ENCODE data around the gene MGAT1. TPM values are rescaled to one million over a fixed set of nuclear protein-coding genes. Genes with fewer than 3 reads are reported as not detected.

The MGAT1 gene
- total and polyA plus RNA-seq, 8 donors: 52.8 to 656 (median 66.4) TPM

GRCh38 chr5:180803181-180804128 is 849 bp upstream of the MGAT1 start:
- H3K9me3 ChIP-seq: no peaks in the 10 kb centered on the region
- TF ChIP-seq POLR2AphosphoS5 (IDR thresholded peaks at IDR 0.05) (peak in 2 of 3 donors; percentile 29 to 40), CTCF (IDR thresholded peaks at IDR 0.05) (no peak)
- no peaks in the 10 kb centered on the region for H3K27me3 ChIP-seq
- peak overlapping the region; percentile 98 to 99 (median 99) for H3K27ac ChIP-seq
- peaks cover 0 to 15% (median 12%) of the 10 kb centered on the region in 4 donors for H3K36me3 ChIP-seq
- 35 to 46% (median 41%) methylated on average over 23 to 41 of the region's 41 CpGs for WGBS, 5 donors
- H3K4me3 ChIP-seq: peak overlapping the region; percentile 81 to 94 (median 86)
- intact Hi-C loops (cut with DNase I; ENCODE audit: low total_unique reads): no loop called here
- DNase-seq: peak; percentile 69 to 82
- peaks cover 85 to 91% (median 90%) of the 10 kb centered on the region in 4 donors for H3K4me1 ChIP-seq

GRCh38 chr5:180801596-180802324 is 846 bp downstream of the MGAT1 start:
- H3K36me3 ChIP-seq: peaks cover 0 to 15% (median 13%) of the 10 kb centered on the region in 4 donors
- no peak for TF ChIP-seq EP300 (IDR thresholded peaks at IDR 0.05)
- TF ChIP-seq POLR2A (IDR thresholded peaks at IDR 0.05): no peak
- no peak for TF ChIP-seq POLR2AphosphoS5 (IDR thresholded peaks at IDR 0.05)
- no peak for TF ChIP-seq CTCF (IDR thresholded peaks at IDR 0.05)
- peaks cover 84 to 91% (median 90%) of the 10 kb centered on the region in 4 donors for H3K4me1 ChIP-seq
- 7 to 11% (median 9%) methylated on average over 15 of the region's 15 CpGs for WGBS, 5 donors
- peak overlapping the region; percentile 81 to 94 (median 86) for H3K4me3 ChIP-seq
- peak in 1 of 2 donors; percentile 51 for DNase-seq
- H3K9me3 ChIP-seq: no peaks in the 10 kb centered on the region
- H3K27me3 ChIP-seq: no peaks in the 10 kb centered on the region
- intact Hi-C loops (cut with DNase I; ENCODE audit: low total_unique reads): no loop called here
- peak overlapping the region; percentile 98 to 99 (median 99) for H3K27ac ChIP-seq

- intact Hi-C loops (cut with DNase I; ENCODE audit: low total_unique reads): loop anchor here (10.0 kb wide), 1 partner anchor 55 kb away; no protein-coding TSS in a partner anchor
- no peaks in the 10 kb centered on the region for H3K9me3 ChIP-seq
- peak overlapping the region in 3 of 4 donors; percentile 81 to 94 (median 85) for H3K4me3 ChIP-seq
- peaks cover 0 to 27% (median 18%) of the 10 kb centered on the region in 4 donors for H3K36me3 ChIP-seq
- no peaks in the 10 kb centered on the region for H3K27me3 ChIP-seq
- TF ChIP-seq CTCF (IDR thresholded peaks at IDR 0.05): no peak
- no peak for TF ChIP-seq POLR2AphosphoS5 (IDR thresholded peaks at IDR 0.05)
- TF ChIP-seq EP300 (IDR thresholded peaks at IDR 0.05): no peak
- TF ChIP-seq POLR2A (IDR thresholded peaks at IDR 0.05): no peak
- H3K27ac ChIP-seq: peak overlapping the region; percentile 2 to 99 (median 99)
- WGBS, 5 donors: 50 to 68% (median 59%) methylated on average over 6 of the region's 6 CpGs
- H3K4me1 ChIP-seq: peaks cover 85 to 91% (median 88%) of the 10 kb centered on the region in 4 donors
- no peak for DNase-seq
Observed at GRCh38 chr5:180799902-180800801, 2.5 kb downstream of the MGAT1 start.

Measured in stomach (tissue), 9 donors.